Measurements from ENCODE around the gene PAM16.
A peak's percentile ranks its signal among the peaks of the same experiment; 100 is the strongest.
"Not testable (repeated sequence)": the region's sequence is repeated elsewhere in the genome, so short reads cannot be mapped to it uniquely, and the experiment has no call there.

Gene PAM16

DNA sequence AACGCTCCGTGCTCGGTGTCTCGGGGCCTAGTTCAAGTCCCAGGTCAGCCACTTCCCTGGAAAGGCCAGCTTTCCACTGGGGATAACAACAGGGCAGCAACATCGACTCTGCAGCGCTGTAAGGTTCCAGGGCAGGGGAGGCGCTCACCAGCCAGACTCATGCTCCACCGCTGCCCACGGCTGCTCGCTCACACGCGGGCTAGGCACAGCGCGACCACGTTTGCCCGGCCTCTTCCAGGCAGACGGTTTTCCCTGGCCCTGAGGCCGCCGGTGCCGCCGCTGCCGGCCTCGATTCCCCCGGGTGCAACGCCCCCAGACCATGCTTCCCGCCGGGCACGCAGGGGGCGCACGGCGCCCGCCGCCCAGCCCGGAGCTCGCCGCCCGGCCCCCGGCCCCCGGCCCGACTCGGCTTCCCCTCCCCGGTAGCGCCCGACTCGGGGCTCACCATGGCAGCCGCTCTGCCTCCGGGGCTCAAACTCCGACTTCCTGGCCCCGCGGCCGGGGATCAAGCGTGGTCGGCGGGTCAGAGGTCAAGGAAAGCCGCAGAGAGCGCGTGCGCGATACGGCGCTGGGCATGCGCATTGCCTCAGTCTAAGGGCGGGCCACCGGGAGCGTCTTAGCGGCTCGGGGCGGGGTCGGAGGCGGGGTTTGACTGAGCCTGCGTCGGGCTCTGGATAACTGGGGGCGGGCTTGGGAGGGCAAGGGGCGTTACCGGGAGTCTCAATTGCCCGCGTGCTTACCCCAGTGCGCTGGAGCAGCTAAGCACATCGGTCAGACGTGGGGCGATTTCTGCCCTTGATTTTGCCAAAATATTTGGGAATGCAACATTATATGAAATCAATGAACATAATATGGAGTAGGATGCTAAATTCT, at the start of gene PAM16:
Gene PAM16 (minus strand): TSS at position 535 of the 873 bp plus-strand sequence. CDS start 87 bp downstream, at position 448.
- DNase-seq: peak; percentile 99

DNA sequence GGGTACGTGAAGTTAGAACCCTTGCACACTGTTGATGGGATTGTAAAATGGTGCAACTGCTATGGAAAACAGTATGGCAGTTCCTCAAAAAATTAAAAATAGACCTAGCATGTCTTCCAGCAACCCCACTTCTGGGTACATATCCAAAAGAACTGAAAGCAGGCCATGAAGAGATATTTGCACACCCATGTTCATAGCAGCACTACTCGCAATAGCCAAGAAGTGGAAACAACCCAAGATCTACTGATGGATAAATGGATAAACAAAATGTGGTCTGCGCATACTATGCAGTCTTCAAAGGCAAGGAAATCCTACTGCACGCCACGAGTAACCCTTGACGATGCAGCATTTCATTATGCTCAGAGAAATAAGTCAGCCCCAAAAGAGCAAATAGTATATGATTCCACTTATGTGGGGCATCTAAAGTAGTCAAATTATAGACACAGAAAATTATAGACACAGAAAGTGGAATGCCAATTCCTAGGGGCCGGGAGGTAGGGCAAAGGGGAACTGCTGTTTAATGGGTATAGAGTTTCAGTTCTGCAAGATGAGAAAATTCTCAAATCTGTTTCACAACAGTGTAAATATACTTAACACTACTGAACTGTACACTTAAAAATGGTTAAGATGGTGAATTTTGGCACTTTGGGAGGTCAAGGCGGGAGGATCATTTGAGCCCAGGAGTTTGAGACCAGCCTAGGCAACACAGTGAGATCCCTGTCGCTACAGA, 48.0 kb upstream of the PAM16 start:
- no peak for DNase-seq

DNA sequence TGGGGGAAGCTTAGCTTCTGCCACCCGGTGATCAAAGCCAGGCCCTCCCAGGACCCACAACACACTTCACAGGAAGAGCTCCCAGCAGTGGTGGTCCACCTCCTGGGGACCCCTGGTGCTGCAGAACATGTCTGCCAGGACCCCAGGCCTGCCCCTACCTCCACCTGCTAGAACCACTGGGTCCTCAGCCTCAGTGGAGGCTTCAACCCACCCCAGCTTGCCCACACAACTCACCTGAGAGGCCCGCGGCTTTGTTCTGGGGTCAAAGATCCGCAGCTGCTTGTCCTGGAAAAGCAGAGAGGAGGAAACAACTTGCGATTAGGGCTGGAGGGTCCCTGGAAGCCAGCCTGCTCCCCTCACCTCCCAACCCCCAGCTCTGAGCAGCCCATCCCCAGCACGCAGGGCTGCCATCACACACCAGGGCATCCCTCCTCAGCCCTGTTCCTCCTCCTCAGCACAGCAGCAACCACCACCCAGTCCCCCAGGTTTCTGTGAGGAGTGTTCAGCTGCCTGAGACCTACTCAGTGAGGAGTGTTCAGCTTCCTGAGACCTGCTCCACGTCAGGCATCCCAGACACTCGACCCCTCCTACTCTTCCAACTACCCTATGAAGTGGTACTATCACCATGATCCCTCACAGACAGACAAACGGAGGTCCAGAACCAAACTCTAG, 44.1 kb upstream of the PAM16 start:
- DNase-seq: no peak

DNA sequence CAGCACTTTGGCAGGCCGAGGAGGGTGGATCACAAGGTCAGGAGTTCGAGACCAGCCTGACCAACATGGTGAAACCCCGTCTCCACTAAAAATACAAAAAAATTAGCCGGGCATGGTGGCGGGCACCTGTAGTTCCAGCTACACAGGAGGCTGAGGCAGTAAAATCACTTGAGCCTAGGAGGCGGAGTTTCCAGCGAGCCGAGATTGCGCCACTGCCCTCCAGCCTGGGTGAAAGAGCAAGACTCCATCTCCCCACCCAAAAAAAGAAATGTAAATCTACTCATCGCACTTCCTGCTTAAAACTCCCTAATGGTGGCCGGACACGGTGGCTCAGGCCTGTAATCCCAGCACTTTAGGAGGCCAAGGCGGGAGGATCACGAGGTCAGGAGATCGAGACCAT, 42.7 kb upstream of the PAM16 start:
- DNase-seq: not testable (repeated sequence)

DNA sequence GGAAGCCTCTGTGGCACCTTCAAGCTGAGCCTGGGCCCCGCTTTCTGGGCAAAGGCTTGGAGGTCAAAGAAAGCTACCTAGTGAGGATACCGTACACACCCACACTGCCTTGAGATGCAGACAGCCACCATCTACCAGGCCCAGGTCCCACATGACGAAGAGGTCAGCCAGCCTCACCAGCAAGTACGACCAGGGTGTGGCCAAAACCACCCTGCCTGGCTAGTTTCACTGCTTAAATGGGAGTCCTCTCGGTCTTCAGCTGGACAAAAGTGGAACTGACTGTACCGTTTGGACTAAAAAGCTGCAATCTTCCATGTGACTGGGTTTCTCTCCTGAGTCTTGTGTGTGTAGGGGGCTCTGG, 42.1 kb upstream of the PAM16 start:
- no peak for DNase-seq

DNA sequence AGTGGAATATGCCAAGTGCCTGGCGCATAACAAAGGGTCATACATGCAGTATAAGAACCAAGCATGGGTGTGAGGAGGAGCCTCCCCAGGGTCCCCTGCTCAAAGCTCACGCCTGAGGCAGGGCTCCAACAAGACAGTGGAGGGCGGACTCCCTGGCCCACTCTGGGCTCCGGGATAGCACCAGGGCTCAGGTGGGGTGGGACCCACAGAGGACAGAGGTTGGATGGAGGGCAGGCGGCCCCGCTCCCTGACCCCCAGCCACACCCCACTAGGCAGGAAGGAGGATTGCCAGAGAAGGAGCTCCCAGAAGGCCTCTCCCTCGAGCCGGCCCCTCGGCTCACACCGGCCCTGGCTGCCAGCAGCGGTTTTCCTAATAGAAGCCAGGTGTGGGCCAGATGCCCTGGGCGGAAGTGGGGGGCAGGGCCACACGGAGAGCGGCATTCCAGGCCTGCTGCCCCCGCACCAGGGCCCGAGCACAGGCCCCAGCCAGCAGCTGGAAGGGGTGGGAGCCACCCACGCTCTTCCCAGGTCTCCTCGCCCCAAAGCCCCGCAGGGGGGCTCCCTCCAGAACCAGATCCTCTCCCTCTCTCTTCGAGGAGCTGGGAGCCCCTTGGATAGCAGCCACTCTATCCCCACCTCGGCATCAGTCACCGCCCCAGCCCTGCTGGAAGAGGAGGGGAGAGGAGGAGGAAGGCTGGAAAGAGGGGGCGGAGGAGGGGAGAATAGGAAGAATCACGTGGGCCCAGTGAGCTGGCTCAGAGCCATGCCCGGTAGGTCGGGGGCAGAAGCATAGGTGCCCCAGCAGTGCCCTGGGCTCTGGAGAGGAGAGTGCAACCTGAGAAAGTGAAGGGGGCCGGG, 41.5 kb upstream of the PAM16 start:
- no peak for DNase-seq

DNA sequence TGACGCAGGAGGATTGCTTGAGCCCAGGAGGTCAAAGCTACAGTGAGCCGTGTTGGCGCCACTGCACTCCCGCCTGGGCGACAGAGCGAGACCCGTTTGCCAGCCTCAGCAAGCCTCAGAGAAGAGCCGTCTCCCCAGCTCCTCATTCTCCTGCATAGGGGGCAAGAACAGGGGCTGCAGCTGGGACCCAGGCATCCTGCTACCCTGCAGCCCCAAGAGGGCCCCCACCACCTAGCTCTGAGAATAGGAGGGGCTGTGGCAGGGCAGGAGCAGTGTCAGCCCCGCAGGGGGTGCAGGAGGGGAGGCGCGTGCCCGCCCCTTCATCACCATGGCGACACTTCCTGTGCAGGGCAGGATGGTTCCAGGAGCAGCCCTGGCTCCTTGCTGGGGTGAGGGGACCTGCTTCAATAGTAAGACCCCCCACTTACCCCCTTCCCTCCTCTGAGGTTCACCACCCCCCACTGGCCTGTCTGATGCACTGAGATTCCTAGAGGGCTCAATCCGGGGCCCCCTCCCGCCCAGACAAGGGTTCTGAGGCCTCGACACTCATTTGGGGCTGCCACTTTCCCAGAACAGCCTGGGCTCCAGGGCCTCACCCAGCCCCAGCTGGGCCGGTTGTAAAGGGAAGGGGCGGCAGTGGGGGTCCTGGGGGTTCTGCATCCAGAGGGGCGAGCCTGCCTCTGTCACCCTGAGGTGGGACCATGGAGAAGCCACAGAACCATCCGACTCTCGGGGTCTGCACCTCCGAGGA, 40.7 kb upstream of the PAM16 start:
- no peak for DNase-seq

DNA sequence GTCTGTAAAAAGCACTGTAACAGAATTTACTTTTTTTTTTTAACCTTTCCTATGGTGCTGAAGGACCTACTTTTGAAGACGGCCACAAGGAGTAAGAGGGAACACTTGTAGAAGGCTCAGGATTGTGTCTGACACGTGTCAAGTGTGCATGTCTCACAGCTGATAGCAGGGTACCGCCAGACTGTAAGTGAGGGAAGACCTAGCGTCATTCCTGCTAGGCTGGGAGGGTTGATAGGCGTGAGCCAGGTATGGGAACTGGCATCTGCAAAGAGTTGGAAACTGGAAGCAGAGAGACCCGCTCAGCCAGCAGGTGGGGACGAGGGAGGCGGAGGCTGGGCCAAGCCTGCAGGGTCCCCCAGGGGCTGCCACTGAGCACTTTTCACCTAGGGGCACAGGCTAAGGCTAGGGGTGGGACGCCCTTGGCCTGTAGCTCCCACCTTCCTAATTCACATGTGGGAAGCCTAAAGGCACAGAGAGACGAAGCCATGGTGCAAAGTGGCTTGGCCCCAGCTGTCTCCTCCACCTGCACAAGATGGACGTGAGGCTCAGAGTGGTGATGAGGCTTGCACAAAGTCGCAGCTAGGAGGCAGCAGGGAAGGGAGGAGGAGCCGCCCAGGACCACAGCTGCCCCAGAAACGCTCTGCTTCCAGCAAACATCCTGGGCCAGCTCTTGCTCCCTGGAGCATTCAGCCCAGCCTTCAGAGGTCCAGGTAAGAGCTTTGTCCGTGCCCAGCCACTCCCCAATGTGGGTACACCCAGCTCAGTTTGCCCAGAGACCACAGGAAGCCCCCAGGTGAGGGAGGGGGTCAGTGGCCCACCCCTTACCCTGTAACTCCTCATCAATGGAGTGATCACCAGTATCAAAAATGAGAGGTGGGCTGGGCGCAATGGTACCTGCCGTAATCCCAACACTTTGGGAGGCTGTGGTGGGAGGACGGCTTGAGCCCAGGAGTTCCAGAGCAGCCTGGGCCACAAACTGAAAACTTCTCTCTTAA, 39.4 kb upstream of the PAM16 start:
- DNase-seq: no peak

DNA sequence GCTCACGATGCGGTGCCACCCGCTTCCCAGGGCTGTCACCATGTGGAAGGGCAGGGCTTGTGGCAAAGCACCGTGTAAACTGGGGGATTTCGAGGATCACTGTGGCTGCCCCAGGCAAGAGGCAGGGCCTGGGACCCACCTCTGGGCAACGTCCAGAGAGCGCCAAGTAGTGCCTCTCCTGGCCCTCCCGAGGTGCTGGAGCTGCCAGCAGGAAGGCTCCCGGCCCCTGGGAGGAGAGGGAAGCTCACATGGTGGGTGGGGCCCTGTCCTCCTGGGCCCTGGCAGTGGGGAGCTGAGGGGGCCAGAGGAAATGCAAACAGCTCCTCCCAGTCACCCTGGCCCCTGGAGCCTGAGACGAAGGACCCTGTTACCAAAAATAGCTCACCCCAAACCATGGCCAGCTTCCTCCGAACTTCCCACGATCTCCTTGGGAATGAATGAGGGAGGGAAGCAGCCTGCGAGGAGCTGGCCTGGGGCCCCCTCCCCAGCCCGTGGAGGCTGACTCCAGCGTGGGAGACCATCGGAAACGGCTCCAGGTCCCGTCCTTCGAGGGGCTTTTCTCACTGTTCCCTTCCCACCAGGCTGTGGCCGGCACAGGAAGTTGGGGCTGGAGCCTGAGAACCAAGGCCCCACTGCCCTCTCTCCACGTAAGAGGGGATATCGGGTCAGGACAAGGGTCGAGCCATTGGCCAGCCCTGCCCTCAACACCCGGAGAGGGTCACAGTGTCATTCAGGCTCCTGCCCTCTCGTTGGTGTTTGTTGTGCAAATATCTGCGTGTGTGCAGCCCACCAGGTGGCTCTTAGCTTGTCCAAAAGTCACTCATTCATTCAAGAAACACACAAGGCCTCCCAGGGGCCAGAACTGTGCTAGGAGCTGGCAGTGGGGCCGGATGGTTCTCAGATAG, 38.2 kb upstream of the PAM16 start:
- no peak for DNase-seq

DNA sequence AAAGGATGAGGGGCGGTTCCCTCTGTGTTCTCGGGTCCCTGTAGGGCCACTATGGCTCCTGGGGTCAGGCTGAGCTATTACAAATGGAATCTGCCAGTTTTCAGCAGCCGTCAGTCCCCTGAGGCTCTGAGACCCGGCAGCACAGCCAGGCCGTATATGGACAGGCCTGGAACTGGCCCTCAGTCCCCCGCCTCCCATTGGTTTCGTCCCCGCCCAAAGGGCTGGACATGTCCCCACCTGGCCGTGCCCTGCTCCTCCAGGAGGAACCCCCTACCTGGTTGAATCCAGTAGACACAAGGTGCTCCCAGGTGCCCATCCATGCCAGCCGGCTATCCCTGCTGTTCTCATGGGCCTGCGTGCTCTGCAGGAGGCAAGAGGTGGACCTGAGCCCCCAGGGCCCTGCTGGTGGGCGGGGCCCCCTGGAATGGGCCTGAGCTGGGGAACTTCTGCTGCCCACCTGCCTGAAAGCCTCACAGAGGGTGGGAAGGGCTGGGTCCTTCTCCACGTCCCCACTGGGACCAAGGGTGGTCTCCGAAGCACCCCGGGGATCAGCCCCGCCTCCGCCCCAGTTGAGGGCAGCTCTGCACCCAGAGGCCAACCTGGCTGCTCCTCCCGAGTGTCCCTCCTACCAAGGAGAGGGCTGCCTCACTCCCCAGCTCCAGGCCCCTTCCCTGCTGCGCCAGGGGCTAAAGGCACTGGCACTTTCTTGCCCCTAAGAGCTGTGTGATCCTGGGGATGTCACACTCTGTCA, 37.3 kb upstream of the PAM16 start:
- no peak for DNase-seq

DNA sequence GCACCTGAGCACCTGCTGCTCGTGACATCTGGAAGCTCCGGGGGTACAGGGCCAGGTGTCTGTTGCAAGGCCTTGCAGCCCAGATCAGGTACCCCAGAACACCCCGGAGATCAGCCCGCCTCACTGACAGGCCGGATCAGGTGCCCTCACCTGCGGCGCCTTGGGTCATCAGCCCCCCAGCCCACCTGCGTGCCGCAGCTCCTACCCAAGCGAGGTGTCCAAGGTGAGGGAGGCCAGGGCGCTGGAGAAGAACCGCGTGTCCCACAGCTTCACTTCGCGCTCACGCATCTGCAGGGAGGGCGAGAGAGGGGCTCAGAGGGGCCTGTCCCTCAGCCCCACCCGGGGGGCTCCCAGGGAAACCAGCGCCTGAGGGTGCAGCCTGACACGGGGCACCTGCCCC, 36.7 kb upstream of the PAM16 start:
- no peak for DNase-seq

DNA sequence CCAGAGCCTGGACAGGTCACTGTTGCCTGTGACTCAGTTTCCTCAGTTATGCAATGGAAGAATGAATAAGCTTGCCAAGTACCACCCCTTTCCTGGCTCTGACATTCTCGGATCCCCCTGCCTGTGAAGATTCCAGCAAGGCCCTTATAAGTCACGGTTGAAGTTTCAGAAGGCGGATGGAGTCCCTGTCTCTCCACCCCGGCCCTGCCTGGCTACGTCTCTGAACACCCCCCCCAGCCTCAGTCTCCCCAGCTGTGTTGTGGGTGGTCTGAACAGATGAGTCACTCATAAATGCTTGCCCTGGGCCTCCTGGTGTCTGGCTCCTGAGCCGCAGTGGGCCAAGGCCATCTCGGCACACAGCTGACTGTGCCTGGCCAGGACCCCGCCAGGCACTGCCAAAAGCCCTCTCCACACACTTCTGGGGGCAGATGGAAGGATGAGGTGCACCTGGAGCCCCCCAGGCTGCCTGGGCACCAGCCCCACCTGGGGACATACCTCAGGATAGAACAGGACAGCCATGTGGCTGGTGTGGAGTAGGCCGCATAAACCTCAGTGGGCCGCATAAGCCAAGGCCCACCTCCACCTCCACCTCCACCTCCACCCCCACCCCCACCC, 35.9 kb upstream of the PAM16 start:
- no peak for DNase-seq

DNA sequence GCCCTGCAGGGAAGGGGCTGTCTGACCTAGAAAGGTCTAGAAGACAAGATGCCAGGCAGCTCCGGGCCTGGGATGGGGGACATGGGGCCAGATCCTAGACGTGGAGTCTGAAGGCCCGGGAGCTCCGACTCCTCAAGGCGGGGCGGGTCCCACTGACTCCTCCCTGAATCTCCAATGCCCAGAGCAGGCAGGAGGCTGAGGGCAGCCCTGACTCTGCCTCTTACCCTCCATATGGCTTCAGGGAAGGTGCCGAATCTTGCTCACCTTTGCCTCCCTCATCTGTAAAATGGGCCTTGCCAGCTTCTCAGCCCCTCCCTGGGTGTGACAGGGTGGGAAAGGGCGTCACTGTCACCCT, 35.3 kb upstream of the PAM16 start:
- DNase-seq: no peak

DNA sequence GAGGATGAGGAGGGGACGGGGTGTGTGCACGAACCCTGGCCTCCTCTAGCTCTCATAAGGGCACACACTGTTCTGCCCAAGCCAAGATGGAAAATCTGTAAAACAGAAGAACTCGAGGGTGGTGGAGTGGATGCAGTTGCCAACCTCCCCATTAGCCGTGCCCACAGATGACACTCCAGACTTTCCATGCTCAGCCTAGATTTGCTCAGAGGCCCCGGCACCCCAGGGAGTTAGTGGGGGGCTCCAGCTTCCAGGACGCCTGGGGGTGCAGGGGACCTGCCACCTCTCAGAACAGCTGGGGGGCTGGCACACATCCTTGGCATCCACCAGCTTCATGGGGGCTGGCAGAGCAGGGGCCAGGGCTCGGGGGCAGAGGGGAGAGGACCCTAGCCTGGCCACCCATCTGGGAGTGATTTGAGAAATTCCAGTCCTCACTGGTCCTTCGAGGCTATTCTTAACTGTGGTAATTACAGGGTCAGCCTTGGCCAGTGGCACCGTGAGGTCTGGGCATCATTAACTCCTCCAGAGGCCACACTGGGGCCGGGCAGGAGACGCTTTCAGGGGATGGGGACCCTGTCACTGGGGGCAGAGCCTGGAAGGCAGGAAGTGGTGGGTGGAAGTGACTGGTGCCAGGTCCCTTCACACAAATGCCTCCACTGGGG, 34.8 kb upstream of the PAM16 start:
- DNase-seq: no peak

DNA sequence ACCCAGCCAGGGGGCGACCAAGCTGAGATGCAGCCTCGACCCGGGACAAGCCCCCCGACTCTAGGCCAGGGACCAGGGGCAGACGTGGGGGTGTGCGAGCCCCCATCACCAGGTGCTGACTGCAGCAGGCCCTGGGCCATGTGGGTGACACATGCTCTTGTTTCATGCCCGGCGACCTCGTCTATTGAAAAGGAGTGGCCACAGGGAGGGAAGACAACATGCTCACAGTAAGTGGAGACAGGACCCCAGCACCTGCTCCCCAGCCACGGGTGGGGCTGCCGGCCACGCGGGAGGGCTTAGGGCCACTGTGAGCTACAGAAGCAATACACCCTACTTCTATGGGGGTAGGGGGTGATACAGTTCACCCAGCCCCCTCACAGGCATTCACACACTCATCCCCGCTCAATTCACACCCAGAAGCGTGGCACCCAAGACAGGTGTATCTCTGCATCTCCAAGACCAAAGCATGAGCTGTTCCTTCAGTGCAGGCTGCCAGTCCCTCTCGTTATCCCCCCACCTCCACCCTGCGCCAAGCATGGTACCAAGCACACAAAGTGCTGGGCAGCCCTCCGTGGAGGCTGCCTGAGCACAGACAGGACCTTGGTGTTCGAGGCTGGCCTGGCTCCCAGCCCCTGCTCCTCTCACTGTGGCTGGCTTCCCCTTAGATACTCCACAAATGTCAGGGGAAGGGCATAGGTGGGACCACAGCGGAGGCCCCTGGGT, 34.1 kb upstream of the PAM16 start:
- DNase-seq: no peak

DNA sequence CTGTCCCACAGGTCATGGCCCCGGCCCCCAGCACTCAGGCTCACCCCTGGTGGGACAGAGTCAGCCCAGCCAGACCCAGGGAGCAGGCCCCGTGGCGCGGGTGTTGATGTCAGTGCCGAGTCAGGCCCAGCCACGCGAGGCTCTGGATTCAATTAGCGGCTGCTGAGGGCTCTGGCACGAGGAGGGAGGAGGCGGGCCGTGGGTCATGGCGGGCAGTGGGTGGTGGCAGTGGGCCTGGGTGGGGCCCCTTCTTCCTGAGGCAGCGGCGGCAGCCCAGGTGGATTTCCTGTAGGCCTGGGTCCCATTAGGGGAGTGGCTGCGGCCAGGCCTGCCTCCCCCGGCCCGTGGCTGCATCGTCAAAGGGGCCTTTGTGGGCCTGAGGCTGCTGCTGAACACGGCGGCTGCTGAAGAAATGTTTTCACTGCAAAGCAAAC, 33.4 kb upstream of the PAM16 start:
- no peak for DNase-seq
